ENCODE data around the gene EHBP1.
"Not testable (repeated sequence)": the region's sequence is repeated elsewhere in the genome, so short reads cannot be mapped to it uniquely, and the experiment has no call there.

EHBP1 gene

GRCh38 chr2:62711832-62712494 lies 6.5 kb downstream of the EHBP1 start:
- H3K9me3 ChIP-seq (ENCODE audit: control insufficient read depth, insufficient read depth, low read depth, low read length): no peaks in the 10 kb centered on the region
- peaks cover 4% of the 10 kb centered on the region for H3K4me1 ChIP-seq (ENCODE audit: control insufficient read depth, insufficient read depth, low read length)
- peaks cover 7 to 39% of the 10 kb centered on the region in 2 experiments for H3K36me3 ChIP-seq (ENCODE audit: control insufficient read depth in 2 of 2, insufficient read depth in 1 of 2, low read length in 2 of 2)
- ChIA-PET POLR2A (no interaction called here), CTCF (no interaction called here)
- H3K27ac ChIP-seq (ENCODE audit: extremely low read depth, low read depth, low read length): no peak overlapping the region
- no peak overlapping the region for H3K4me3 ChIP-seq (ENCODE audit: low read depth, low read length)
- TF ChIP-seq ZNF292 (tag by site-specific recombination; IDR thresholded peaks at IDR 0.05; ENCODE audit: borderline replicate concordance, low read depth) (no peak), ZBTB6 (tag by site-specific recombination; IDR thresholded peaks at IDR 0.05) (no peak), ZNF529 (tag by site-specific recombination; IDR thresholded peaks at IDR 0.05; ENCODE audit: insufficient replicate concordance) (no peak), ZNF530 (tag by site-specific recombination; IDR thresholded peaks at IDR 0.05; ENCODE audit: low read depth) (no peak), ZBTB49 (tag by site-specific recombination; IDR thresholded peaks at IDR 0.05; ENCODE audit: low read depth) (no peak), ZNF645 (tag by site-specific recombination; IDR thresholded peaks at IDR 0.05) (no peak), SETDB1 (IDR thresholded peaks at IDR 0.05; ENCODE audit: insufficient read length, low read length) (no peak), ZNF341 (tag by site-specific recombination; IDR thresholded peaks at IDR 0.05; ENCODE audit: low read depth) (no peak), ZIC2 (tag by site-specific recombination; IDR thresholded peaks at IDR 0.05) (no peak)

- CTCF ChIA-PET; POLR2A ChIA-PET; H3K9me3 ChIP-seq (ENCODE audit: control insufficient read depth, insufficient read depth, low read depth, low read length); H3K4me3 ChIP-seq (ENCODE audit: low read depth, low read length); H3K4me1 ChIP-seq (ENCODE audit: control insufficient read depth, insufficient read depth, low read length); H3K27ac ChIP-seq (ENCODE audit: extremely low read depth, low read depth, low read length): not testable (repeated sequence)
- H3K36me3 ChIP-seq (ENCODE audit: control insufficient read depth in 2 of 2, insufficient read depth in 1 of 2, low read length in 2 of 2): peaks cover 7 to 38% of the 10 kb centered on the region in 2 experiments
- 0 out of 2 replicates have a peak, but pooled peaks have one; percentile 31 for TF ChIP-seq ZNF707 (tag by site-specific recombination; IDR thresholded peaks at IDR 0.05)
Observed at GRCh38 chr2:62713196-62713595, 7.7 kb downstream of the EHBP1 start.

GRCh38 chr2:62713837-62714236 lies 8.3 kb downstream of the EHBP1 start:
- no peak overlapping the region for H3K27ac ChIP-seq (ENCODE audit: extremely low read depth, low read depth, low read length)
- H3K4me3 ChIP-seq (ENCODE audit: low read depth, low read length): no peak overlapping the region
- no peaks in the 10 kb centered on the region for H3K4me1 ChIP-seq (ENCODE audit: control insufficient read depth, insufficient read depth, low read length)
- H3K9me3 ChIP-seq (ENCODE audit: control insufficient read depth, insufficient read depth, low read depth, low read length): no peaks in the 10 kb centered on the region
- no peak for TF ChIP-seq ZNF362 (tag by site-specific recombination; IDR thresholded peaks at IDR 0.05)
- H3K36me3 ChIP-seq (ENCODE audit: control insufficient read depth in 2 of 2, insufficient read depth in 1 of 2, low read length in 2 of 2): peaks cover 7 to 32% of the 10 kb centered on the region in 2 experiments
- ChIA-PET POLR2A (no interaction called here), CTCF (no interaction called here)

- CTCF ChIA-PET: interaction anchor here (0.7 kb wide), 1 partner anchor 13 kb away, joined by 3 read pairs; no protein-coding TSS in a partner anchor
- POLR2A ChIA-PET: no interaction called here
- Histone ChIP-seq H3K9me3 (ENCODE audit: control insufficient read depth, insufficient read depth, low read depth, low read length) (no peaks in the 10 kb centered on the region), H3K4me3 (ENCODE audit: low read depth, low read length) (no peak overlapping the region), H3K36me3 (ENCODE audit: control insufficient read depth in 2 of 2, insufficient read depth in 1 of 2, low read length in 2 of 2) (peaks cover 0 to 6% of the 10 kb centered on the region in 2 experiments; a peak in 2 of 3 replicates), H3K27ac (ENCODE audit: extremely low read depth, low read depth, low read length) (no peak overlapping the region), H3K4me1 (ENCODE audit: control insufficient read depth, insufficient read depth, low read length) (peaks cover 3% of the 10 kb centered on the region; the same call in 1 of the 2 replicates)
- TF ChIP-seq HOXD13 (CRISPR knock-in tag; IDR thresholded peaks at IDR 0.05; ENCODE audit: borderline replicate concordance) (no peak), ZNF621 (tag by site-specific recombination; IDR thresholded peaks at IDR 0.05) (no peak), PRDM10 (tag by site-specific recombination; IDR thresholded peaks at IDR 0.05) (no peak), ZNF560 (tag by site-specific recombination; IDR thresholded peaks at IDR 0.05; ENCODE audit: borderline replicate concordance) (no peak), OVOL3 (tag by site-specific recombination; IDR thresholded peaks at IDR 0.05) (no peak), BCL11A (tag by site-specific recombination; IDR thresholded peaks at IDR 0.05; ENCODE audit: low read depth) (no peak)
Observed at GRCh38 chr2:62716768-62717167, 11.3 kb downstream of the EHBP1 start.
